ENCODE results near the gene DSC1. TPM values are rescaled to one million over a fixed set of nuclear protein-coding genes. Genes with fewer than 3 reads are reported as not detected.

DSC1 gene
- total RNA-seq, 2 donors from 2014 or later = not detected

Other genes with a start within 250 kb of the DSC1 start
- gene DSC3, start 120.1 kb downstream of the DSC1 start, total RNA-seq = not detected
- not detected for gene DSC2, start 60.4 kb downstream of the DSC1 start, total RNA-seq
- not detected for gene DSG1, start 155.3 kb upstream of the DSC1 start, total RNA-seq
- gene DSG4, start 213.9 kb upstream of the DSC1 start, total RNA-seq = not detected

Measured in activated T-helper 17 cell treated with anti-CD3 and anti-CD28 coated beads, Interleukin-2, amount 50 U/mL, for 72 hours (primary cell).